Hematopoietic multipotent progenitor cell (in vitro differentiated cells): ENCODE results near the gene FAM107B. TPM values are rescaled to one million over a fixed set of nuclear protein-coding genes. Genes with fewer than 3 reads are reported as not detected.

Experiments
- DNase-seq, 3 donors: peaks; one replicate each; pipeline ENCODE4 v3.0.0-alpha.2; 2011 to 2015; ENCODE audit warnings: low read depth in 2 of 3, low spot score in 2 of 3
- total RNA-seq: library from RNA; depleted of rRNA; stranded (reverse); fragments of >200 nt; gene quantifications from one replicate; pipeline ENCODE4 v1.2.3, GENCODE V29; 2012

The FAM107B gene
- total RNA-seq, 1 donor = 2.7 TPM

GRCh38 chr10:14545827-14546226 lies 228.9 kb downstream of the FAM107B start:
- no peak for DNase-seq

- no peak for DNase-seq
Measured at GRCh38 chr10:14543904-14544210, 230.8 kb downstream of the FAM107B start.

- peak in 1 of 3 donors; percentile 80 for DNase-seq
Measured at GRCh38 chr10:14543046-14543903, 231.4 kb downstream of the FAM107B start.

GRCh38 chr10:14541379-14541778 lies 233.3 kb downstream of the FAM107B start:
- DNase-seq = no peak

GRCh38 chr10:14540611-14541010 lies 234.1 kb downstream of the FAM107B start:
- no peak for DNase-seq

GRCh38 chr10:14540062-14540461 lies 234.6 kb downstream of the FAM107B start:
- DNase-seq = no peak

GRCh38 chr10:14539176-14539575 lies 235.5 kb downstream of the FAM107B start:
- DNase-seq = no peak

GRCh38 chr10:14536241-14537213 lies 238.2 kb downstream of the FAM107B start:
- DNase-seq = peak in 2 of 3 donors; percentile 38 to 54

- no peak for DNase-seq
Measured at GRCh38 chr10:14535457-14536130, 239.1 kb downstream of the FAM107B start.

GRCh38 chr10:14534152-14534551 lies 240.5 kb downstream of the FAM107B start:
- DNase-seq = no peak

GRCh38 chr10:14533295-14533694 lies 241.4 kb downstream of the FAM107B start:
- no peak for DNase-seq

GRCh38 chr10:14532473-14533251 lies 242.0 kb downstream of the FAM107B start:
- no peak for DNase-seq

GRCh38 chr10:14531974-14532373 lies 242.7 kb downstream of the FAM107B start:
- no peak for DNase-seq

GRCh38 chr10:14530465-14530864 lies 244.2 kb downstream of the FAM107B start:
- no peak for DNase-seq

- no peak for DNase-seq
Measured at GRCh38 chr10:14529351-14529750, 245.3 kb downstream of the FAM107B start.

GRCh38 chr10:14528450-14528849 lies 246.2 kb downstream of the FAM107B start:
- no peak for DNase-seq

- no peak for DNase-seq
Measured at GRCh38 chr10:14527915-14528314, 246.8 kb downstream of the FAM107B start.

- no peak for DNase-seq
Measured at GRCh38 chr10:14527134-14527844, 247.4 kb downstream of the FAM107B start.

GRCh38 chr10:14526326-14526725 lies 248.4 kb downstream of the FAM107B start:
- no peak for DNase-seq
